ENCODE data around the gene OPCML. TPM values are rescaled to one million over a fixed set of nuclear protein-coding genes. Genes with fewer than 3 reads are reported as not detected.

Gene OPCML
- total and polyA plus RNA-seq, 2 experiments from 2014 or later: 1.2 to 4.4 TPM

DNA sequence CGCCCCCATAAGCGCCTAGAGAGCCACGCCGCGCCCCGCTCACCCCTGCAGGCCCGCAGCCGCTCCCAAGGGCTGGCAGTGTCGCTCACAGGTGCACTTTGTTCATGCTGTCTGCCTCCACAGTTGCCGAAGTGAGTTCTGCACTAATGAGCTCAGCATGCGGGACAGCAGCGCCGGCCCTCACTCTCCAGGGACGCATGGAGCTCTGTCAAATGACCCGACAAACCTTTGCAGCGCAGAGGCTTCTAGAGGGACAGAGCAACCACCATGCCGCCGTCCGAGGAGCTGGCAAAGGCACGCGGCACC is 170.7 kb downstream of the OPCML start:
- Histone ChIP-seq H2AFZ (no peak overlapping the region), H4K20me1 (replicated peaks; ENCODE audit: insufficient read depth) (no peaks in the 10 kb centered on the region), H3F3A (replicated peaks; ENCODE audit: low read depth) (no peaks in the 10 kb centered on the region), H3K36me3 (ENCODE audit: insufficient read depth) (no peaks in the 10 kb centered on the region), H3K4me3 (no peak overlapping the region), H3K79me2 (replicated peaks; ENCODE audit: insufficient read depth) (no peaks in the 10 kb centered on the region), H3K27me3 (ENCODE audit: insufficient read depth) (no peaks in the 10 kb centered on the region), H3K4me2 (no peak overlapping the region), H3K9me2 (ENCODE audit: insufficient read depth) (peaks cover 3% of the 10 kb centered on the region; the same call in 1 of the 2 replicates), H3K27ac (ENCODE audit: low read depth) (no peak overlapping the region), H3K4me1 (ENCODE audit: insufficient read depth) (no peaks in the 10 kb centered on the region)
- ATAC-seq: no peak
- no peak for TF ChIP-seq EZH2 (IDR thresholded peaks at IDR 0.05; ENCODE audit: low read depth, unreplicated experiment)
- no peak for TF ChIP-seq ZNF462 (CRISPR knock-in tag; IDR thresholded peaks at IDR 0.05)
- TF ChIP-seq NANOG (IDR thresholded peaks at IDR 0.05; ENCODE audit: borderline replicate concordance): no peak
- TF ChIP-seq, protein P1, sequence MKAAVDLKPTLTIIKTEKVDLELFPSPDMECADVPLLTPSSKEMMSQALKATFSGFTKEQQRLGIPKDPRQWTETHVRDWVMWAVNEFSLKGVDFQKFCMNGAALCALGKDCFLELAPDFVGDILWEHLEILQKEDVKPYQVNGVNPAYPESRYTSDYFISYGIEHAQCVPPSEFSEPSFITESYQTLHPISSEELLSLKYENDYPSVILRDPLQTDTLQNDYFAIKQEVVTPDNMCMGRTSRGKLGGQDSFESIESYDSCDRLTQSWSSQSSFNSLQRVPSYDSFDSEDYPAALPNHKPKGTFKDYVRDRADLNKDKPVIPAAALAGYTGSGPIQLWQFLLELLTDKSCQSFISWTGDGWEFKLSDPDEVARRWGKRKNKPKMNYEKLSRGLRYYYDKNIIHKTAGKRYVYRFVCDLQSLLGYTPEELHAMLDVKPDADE (IDR thresholded peaks at IDR 0.05): no peak
- TF ChIP-seq ZNF331 (CRISPR knock-in tag; IDR thresholded peaks at IDR 0.05; ENCODE audit: low read depth): no peak
- no peak for TF ChIP-seq JUNB (IDR thresholded peaks at IDR 0.05; ENCODE audit: unreplicated experiment)
- TF ChIP-seq EZH2phosphoT487 (IDR thresholded peaks at IDR 0.05; ENCODE audit: unreplicated experiment): no peak
- no peak for TF ChIP-seq POLR2AphosphoS5 (IDR thresholded peaks at IDR 0.05; ENCODE audit: low read depth)
- TF ChIP-seq CREB1 (CRISPR knock-in tag; IDR thresholded peaks at IDR 0.05; ENCODE audit: low read depth): no peak
- TF ChIP-seq REST (IDR thresholded peaks at IDR 0.05; ENCODE audit: unreplicated experiment): no peak
- TF ChIP-seq, protein P2, sequence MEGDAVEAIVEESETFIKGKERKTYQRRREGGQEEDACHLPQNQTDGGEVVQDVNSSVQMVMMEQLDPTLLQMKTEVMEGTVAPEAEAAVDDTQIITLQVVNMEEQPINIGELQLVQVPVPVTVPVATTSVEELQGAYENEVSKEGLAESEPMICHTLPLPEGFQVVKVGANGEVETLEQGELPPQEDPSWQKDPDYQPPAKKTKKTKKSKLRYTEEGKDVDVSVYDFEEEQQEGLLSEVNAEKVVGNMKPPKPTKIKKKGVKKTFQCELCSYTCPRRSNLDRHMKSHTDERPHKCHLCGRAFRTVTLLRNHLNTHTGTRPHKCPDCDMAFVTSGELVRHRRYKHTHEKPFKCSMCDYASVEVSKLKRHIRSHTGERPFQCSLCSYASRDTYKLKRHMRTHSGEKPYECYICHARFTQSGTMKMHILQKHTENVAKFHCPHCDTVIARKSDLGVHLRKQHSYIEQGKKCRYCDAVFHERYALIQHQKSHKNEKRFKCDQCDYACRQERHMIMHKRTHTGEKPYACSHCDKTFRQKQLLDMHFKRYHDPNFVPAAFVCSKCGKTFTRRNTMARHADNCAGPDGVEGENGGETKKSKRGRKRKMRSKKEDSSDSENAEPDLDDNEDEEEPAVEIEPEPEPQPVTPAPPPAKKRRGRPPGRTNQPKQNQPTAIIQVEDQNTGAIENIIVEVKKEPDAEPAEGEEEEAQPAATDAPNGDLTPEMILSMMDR (conservative IDR thresholded peaks at IDR 0.05; ENCODE audit: low read depth in 2 of 2): no peak
- TF ChIP-seq ZNF114 (CRISPR knock-in tag; IDR thresholded peaks at IDR 0.05): no peak
- no peak for TF ChIP-seq STAT1 (IDR thresholded peaks at IDR 0.05; ENCODE audit: unreplicated experiment)
- Mint-ChIP-seq H3K27ac (no peak overlapping the region), H3K27me3 (ENCODE audit: insufficient read depth, low read depth, poor library complexity) (peaks cover 10% of the 10 kb centered on the region), H3K4me3 (no peak overlapping the region), H3K36me3 (ENCODE audit: low read depth) (no peaks in the 10 kb centered on the region), H3K9me3 (no peaks in the 10 kb centered on the region), H3K4me1 (peaks cover 5% of the 10 kb centered on the region; the same call in 2 of the 3 replicates)
- DNase-seq (ENCODE audit: low spot score): no peak

All from GM23338 (cell line).